ENCODE results near the gene EEF1AKMT3. TPM values are rescaled to one million over a fixed set of nuclear protein-coding genes. Genes with fewer than 3 reads are reported as not detected.
A peak's percentile ranks its signal among the peaks of the same experiment; 100 is the strongest.

The EEF1AKMT3 gene
- total RNA-seq, 1 donor from 2014 or later: 1.6 TPM

- ATAC-seq (no peak), DNase-seq (no peak)
- intact Hi-C loops (cut with micrococcal nuclease): no loop called here
These were observed 3.8 kb downstream of the EEF1AKMT3 start for GRCh38 chr12:57776247-57776587.

- intact Hi-C loops (cut with micrococcal nuclease): no loop called here
- DNase-seq (no peak), ATAC-seq (no peak)
These were observed 5.0 kb downstream of the EEF1AKMT3 start for GRCh38 chr12:57777367-57777766.

GRCh38 chr12:57777911-57778310 lies 5.5 kb downstream of the EEF1AKMT3 start:
- intact Hi-C loops (cut with micrococcal nuclease): no loop called here
- DNase-seq: no peak
- no peak for ATAC-seq

GRCh38 chr12:57779736-57780135 lies 7.3 kb downstream of the EEF1AKMT3 start:
- intact Hi-C loops (cut with micrococcal nuclease): no loop called here
- ATAC-seq (no peak), DNase-seq (no peak)

- no peak for ATAC-seq
- intact Hi-C loops (cut with micrococcal nuclease): no loop called here
These were observed 8.0 kb downstream of the EEF1AKMT3 start for GRCh38 chr12:57780284-57780897.

GRCh38 chr12:57781244-57781643 lies 8.8 kb downstream of the EEF1AKMT3 start:
- no peak for DNase-seq
- no peak for ATAC-seq
- intact Hi-C loops (cut with micrococcal nuclease): no loop called here

More at GRCh38 chr12:57780284-57780897, 8.0 kb downstream of the EEF1AKMT3 start:
- DNase-seq: no peak

GRCh38 chr12:57781801-57782200 lies 9.4 kb downstream of the EEF1AKMT3 start:
- DNase-seq (no peak), ATAC-seq (no peak)
- intact Hi-C loops (cut with micrococcal nuclease): no loop called here

- no peak for ATAC-seq
- intact Hi-C loops (cut with micrococcal nuclease): no loop called here
These were observed 9.8 kb downstream of the EEF1AKMT3 start for GRCh38 chr12:57782243-57782607.

GRCh38 chr12:57782608-57783465 lies 10.4 kb downstream of the EEF1AKMT3 start, which contains the start of gene TSFM:
Gene TSFM, plus strand, starts transcription at chr12:57782787. Its CDS starts 15 bp downstream, at chr12:57782802.
- intact Hi-C loops (cut with micrococcal nuclease): no loop called here
- peak; percentile 96 for ATAC-seq

More at GRCh38 chr12:57782243-57782607, 9.8 kb downstream of the EEF1AKMT3 start:
- DNase-seq: no peak

GRCh38 chr12:57783466-57783801 lies 11.0 kb downstream of the EEF1AKMT3 start:
- intact Hi-C loops (cut with micrococcal nuclease): no loop called here
- ATAC-seq (no peak), DNase-seq (no peak)

More at GRCh38 chr12:57782608-57783465, 10.4 kb downstream of the EEF1AKMT3 start, which contains the start of gene TSFM:
- DNase-seq: peak; percentile 99

GRCh38 chr12:57783861-57784260 lies 11.4 kb downstream of the EEF1AKMT3 start:
- no peak for DNase-seq
- intact Hi-C loops (cut with micrococcal nuclease): no loop called here
- no peak for ATAC-seq

- ATAC-seq (no peak), DNase-seq (no peak)
- intact Hi-C loops (cut with micrococcal nuclease): no loop called here
These were observed 21.5 kb downstream of the EEF1AKMT3 start for GRCh38 chr12:57793920-57794319.

- intact Hi-C loops (cut with micrococcal nuclease): no loop called here
- ATAC-seq (no peak), DNase-seq (no peak)
These were observed 22.9 kb downstream of the EEF1AKMT3 start for GRCh38 chr12:57795354-57795753.

GRCh38 chr12:57796996-57797395 lies 24.6 kb downstream of the EEF1AKMT3 start:
- ATAC-seq (no peak), DNase-seq (no peak)

GRCh38 chr12:57797933-57798332 lies 25.5 kb downstream of the EEF1AKMT3 start:
- no peak for DNase-seq
- intact Hi-C loops (cut with micrococcal nuclease): no loop called here

More at GRCh38 chr12:57796996-57797395, 24.6 kb downstream of the EEF1AKMT3 start:
- intact Hi-C loops (cut with micrococcal nuclease): no loop called here

GRCh38 chr12:57800965-57801364 lies 28.6 kb downstream of the EEF1AKMT3 start:
- intact Hi-C loops (cut with micrococcal nuclease): no loop called here
- DNase-seq: no peak
- no peak for ATAC-seq

More at GRCh38 chr12:57797933-57798332, 25.5 kb downstream of the EEF1AKMT3 start:
- no peak for ATAC-seq

GRCh38 chr12:57802607-57803006 lies 30.2 kb downstream of the EEF1AKMT3 start:
- ATAC-seq (no peak), DNase-seq (no peak)
- intact Hi-C loops (cut with micrococcal nuclease): no loop called here

GRCh38 chr12:57803319-57803893 lies 31.0 kb downstream of the EEF1AKMT3 start:
- peak; percentile 73 for DNase-seq
- intact Hi-C loops (cut with micrococcal nuclease): no loop called here
- ATAC-seq: peak; percentile 90

- no peak for ATAC-seq
- no peak for DNase-seq
- intact Hi-C loops (cut with micrococcal nuclease): no loop called here
These were observed 34.3 kb downstream of the EEF1AKMT3 start for GRCh38 chr12:57806677-57807076.

GRCh38 chr12:57807285-57807684 lies 34.9 kb downstream of the EEF1AKMT3 start:
- intact Hi-C loops (cut with micrococcal nuclease): no loop called here
- ATAC-seq: no peak
- no peak for DNase-seq

All from left ventricle myocardium superior (tissue), 1 donor.